ENCODE data around the gene NCBP1. TPM values are rescaled to one million over a fixed set of nuclear protein-coding genes. Genes with fewer than 3 reads are reported as not detected.
"Not testable (repeated sequence)": the region's sequence is repeated elsewhere in the genome, so short reads cannot be mapped to it uniquely, and the experiment has no call there.

Gene NCBP1, protein sequence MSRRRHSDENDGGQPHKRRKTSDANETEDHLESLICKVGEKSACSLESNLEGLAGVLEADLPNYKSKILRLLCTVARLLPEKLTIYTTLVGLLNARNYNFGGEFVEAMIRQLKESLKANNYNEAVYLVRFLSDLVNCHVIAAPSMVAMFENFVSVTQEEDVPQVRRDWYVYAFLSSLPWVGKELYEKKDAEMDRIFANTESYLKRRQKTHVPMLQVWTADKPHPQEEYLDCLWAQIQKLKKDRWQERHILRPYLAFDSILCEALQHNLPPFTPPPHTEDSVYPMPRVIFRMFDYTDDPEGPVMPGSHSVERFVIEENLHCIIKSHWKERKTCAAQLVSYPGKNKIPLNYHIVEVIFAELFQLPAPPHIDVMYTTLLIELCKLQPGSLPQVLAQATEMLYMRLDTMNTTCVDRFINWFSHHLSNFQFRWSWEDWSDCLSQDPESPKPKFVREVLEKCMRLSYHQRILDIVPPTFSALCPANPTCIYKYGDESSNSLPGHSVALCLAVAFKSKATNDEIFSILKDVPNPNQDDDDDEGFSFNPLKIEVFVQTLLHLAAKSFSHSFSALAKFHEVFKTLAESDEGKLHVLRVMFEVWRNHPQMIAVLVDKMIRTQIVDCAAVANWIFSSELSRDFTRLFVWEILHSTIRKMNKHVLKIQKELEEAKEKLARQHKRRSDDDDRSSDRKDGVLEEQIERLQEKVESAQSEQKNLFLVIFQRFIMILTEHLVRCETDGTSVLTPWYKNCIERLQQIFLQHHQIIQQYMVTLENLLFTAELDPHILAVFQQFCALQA
- total RNA-seq (2014; rRNA removed) = 54.1 and 64.8 TPM in 2 replicates
- polyA plus RNA-seq (2012) = 21.5 TPM

DNA sequence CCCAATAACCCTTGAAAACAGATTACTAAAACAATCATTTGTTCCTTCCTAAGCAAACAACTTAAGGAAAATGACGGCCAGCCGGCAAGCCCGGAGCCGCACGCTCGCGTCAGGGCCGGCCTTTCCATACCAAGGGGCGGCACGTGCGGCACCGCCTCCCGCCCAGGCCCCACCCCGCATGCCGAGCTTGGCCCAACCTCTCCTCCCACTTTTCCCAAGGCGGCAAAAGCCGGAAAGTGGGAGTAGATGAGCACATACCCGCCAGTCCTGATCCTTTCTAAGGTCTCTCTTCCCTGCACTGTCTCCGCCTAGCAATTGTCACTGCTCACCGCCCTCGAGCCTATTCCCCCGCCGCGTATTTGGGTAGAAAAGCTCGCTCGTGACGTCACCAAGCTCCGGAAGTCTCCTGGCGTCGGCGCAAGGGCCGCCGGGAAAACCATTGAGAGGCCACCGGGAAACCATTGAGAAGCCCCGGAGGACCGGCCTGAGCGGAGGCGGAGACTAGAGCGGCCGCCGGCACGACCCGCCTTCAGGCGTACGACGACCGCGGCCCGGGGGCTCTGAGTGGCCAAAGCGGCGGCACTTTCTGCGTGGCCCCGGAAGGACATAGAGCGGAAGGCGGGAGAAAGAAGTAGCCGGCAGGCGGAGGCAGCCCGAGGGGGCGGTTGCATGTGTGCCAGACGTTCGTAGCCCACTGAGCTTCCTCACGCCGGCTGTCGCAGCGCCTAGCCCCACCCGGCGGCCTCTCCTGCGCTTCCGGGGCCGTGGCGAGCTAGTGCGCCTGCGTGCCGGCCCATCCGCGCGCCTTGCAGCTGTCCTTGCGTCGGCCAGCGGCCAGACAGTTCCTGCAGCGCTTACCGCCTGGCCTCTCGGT, at the start of gene NCBP1, which contains the start of gene TSTD2:
TSS of gene NCBP1 (plus strand) at position 837 of the 874 bp plus-strand sequence. CDS start 61 bp downstream, outside the sequence.
TSS of gene TSTD2 (minus strand) at position 384 of the 874 bp plus-strand sequence. CDS start 5,806 bp downstream, outside the sequence.
- peak; percentile 97 for DNase-seq (ENCODE audit: low read depth)

DNA sequence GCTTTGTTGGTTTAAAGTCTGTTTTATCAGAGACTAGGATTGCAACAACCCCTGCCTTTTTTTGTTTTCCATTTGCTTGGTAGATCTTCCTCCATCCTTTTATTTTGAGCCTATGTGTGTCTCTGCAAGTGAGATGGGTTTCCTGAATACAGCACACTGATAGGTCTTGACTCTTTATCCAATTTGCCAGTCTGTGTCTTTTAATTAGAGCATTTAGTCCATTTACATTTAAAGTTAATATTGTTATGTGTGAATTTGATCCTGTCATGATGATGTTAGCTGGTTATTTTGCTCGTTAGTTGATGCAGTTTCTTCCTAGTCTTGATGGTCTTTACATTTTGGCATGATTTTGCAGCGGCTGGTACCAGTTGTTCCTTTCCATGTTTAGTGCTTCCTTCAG, 48.8 kb upstream of the NCBP1 start:
- not testable (repeated sequence) for DNase-seq (ENCODE audit: low read depth)

DNA sequence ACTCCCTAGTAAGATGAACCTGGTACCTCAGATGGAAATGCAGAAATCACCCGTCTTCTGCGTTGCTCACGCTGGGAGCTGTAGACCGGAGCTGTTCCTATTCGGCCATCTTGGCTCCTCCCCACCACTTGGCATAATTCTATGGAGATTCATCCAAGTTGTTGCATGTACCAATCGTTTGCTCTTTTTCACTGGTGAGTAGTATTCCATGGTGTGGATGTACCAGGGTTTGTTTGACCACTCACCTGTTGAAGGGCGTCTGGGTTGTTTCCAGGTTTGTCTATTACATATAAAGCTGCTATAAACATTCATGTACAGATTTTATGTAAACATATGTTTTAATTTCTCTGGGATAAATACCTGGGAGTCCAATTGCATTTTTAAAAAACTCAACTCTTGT, 46.7 kb upstream of the NCBP1 start:
- DNase-seq (ENCODE audit: low read depth) = not testable (repeated sequence)

DNA sequence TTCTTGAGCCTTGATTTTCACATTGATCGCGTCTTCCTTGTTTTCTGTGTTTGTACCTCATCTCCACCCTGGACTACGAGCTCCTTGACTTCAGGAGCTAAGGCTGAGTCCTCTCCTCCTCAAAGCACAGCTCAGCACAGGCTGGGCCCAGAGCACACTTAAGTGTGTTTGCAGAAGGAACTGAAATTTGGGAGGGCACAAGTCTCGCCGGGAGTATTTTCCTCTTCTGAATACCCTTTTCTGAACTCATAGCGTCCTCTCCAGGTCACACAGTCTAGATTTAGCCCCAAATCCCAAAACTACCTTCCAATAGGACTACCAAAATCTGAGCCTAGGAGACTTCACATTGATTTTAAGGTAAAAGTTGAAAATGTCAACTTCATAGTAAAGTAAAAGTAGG, 42.1 kb upstream of the NCBP1 start:
- DNase-seq (ENCODE audit: low read depth) = no peak

DNA sequence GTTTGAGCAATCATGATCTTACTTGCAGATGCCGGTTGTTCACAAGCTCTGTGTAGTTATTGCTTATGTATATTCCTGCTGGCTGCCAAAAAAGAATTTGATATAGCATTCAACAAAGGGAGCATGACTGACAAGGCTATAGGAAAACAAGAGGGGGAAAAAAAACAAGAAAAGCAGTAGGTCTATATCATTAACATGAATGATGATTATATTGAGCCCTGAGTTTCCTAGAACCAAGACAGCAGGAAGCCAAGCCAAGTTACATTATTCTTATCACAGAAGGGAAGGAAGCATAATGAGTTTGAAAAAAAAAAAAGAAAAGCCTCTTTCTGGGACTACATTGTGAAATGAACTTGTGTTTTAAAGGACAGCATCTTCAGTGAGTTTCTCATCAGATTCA, 41.5 kb upstream of the NCBP1 start:
- DNase-seq (ENCODE audit: low read depth) = no peak

DNA sequence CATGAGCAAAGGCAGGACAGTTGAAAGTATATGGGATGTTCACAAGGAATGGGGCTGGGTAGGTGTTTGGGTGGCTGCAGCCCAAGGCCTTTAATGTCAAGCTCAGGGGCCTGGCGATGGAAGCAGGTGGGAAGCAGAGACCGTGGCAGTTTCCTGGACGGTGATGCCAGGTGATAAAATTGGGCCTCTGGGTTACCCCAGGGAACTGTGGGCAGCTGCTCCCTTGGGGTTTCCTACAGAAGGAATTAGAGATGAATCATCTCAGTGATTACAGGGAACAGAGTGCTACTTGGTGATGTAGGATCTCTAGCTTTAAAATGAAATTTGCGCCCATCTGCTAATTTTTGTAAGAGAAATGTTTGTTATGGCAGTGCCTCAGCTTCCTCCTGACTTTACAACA, 39.7 kb upstream of the NCBP1 start:
- DNase-seq (ENCODE audit: low read depth) = peak; percentile 26

DNA sequence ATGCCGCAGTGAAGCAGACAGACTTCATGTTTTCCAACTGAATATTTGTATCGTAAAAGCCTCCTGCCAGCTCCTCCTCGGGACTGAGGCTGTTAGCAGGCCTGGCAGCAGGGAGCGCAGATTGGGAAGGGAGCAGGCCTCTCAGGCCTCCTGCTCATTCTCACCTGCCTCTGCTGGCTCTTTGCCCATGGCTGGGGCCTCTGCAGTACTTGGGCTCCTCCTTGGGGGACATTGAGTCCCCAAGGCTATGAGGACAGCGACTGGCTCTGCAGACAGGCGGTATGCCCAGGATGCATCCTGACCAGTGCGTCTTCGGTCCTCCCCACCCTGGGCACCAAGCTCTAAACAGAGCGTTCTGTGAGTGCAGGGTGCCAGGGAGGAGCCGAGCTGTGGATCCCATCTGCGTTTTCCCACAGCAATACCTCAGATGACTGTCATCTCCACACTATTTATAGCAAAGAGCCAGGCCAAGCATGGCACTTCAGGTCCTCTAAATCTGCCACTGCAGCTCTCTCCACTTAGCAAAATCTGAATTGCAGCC, 39.2 kb upstream of the NCBP1 start:
- DNase-seq (ENCODE audit: low read depth) = no peak

DNA sequence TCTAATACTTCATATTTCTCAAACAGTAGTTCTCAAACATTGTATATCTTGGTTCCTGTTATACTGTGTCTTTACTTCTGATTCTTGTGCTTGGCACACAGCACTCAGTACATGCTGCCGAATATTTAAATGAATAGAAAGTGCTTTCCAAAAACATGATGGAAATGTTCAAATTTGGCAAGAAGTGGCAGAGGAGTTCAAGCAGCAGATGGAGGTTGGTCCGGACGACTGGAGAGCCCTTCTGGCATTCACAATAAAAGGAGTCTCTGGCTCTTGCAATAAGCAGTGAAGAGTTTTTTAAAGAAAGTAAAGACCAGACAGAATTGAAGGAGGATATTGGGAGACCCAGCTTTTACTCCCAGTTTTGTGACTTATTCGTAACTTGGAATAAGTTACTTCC, 36.7 kb upstream of the NCBP1 start:
- no peak for DNase-seq (ENCODE audit: low read depth)

DNA sequence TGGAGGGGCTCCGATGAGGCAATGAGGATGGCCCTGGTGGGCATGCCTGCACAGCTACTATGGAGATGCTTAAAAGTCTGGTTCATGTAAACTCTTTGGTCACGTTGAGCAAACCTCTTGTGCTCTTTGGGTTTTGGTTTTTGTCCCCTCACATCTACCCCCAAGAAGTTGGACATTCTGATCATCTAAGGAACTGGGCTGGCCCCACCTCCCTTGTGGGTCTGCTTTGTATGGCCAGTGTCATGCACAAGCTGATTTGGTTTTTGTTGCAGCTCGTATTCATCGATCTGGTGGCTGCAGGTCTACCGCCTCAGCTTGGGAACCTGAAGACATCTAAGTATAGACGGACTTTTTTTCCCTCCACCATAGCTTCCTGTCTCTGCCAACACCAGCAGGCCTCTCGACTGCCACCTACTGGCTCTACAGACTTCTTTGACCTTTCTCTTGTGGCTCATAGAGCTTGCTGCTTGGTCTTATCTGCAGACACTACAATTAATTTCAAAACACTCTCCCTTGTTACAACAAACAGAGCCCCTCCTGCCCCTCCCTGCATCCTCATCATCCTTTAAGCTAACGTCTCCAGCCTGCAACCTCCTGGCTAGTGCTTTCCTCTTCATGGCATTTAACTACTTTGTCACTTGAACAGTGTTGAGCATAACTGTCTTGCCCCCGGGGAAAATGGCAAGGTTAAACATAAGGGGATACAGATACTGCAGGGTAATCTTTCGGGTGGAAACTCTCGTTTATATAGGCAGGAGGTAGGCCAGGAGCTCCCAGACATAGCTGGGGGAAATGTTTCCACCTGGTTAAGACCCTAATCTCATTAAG, 34.9 kb upstream of the NCBP1 start:
- DNase-seq (ENCODE audit: low read depth) = peak; percentile 70

DNA sequence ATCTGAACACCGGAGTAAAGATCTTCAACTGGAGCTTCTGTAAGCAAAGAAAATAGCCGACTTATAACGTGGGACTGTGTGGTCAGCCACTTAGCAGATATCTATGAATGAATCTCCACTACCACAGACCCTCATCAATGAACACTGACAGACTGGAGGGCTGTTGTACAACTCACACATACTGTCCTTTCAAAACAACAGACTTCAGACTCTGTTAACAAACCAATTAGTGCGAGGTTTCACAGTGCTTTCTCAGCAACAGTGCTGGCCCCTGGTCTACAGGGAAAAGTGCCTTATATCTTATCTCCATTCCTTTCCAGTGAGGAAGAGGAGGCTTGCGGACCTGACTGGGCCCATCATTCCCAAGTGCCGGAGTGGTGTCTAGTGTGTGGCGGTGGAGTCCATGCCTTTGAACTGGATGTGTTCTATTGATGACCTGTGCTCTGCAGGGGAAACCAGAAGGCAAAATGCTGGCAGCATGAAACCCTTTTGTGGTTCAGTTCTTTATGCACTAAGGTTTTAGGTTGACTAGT, 34.2 kb upstream of the NCBP1 start:
- DNase-seq (ENCODE audit: low read depth) = no peak

DNA sequence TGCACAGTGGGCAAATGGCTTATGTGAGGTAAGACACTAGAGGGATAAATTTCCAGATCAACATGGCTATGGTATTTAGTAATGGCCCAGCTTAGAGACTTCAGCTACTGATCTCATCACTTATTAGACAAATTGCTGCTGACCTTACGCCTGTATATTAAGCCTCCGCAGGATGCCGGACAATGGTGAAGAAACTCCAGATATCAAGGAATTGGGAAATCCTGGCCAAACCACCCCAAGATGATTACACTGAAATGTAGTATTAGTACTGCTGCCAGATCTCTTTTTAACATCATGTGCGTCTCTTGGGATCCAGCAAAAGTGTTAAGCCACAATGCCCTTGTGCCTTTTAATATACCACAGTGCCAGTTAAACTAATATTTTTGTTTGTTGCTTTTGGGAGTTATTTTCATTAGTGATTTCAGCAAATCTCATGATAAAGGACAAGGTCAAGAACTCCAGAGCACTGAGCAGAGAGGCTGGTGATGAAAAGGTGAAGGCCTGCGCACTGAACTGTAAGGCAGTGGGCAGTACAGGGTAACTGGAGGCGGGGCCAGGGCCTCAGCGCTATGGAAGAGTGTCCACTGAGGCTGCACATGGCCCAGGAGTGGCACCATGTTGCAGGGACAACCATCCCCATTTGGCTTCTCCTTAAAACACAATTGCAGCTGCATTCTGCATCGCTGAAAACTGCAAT, 32.9 kb upstream of the NCBP1 start:
- DNase-seq (ENCODE audit: low read depth) = no peak

DNA sequence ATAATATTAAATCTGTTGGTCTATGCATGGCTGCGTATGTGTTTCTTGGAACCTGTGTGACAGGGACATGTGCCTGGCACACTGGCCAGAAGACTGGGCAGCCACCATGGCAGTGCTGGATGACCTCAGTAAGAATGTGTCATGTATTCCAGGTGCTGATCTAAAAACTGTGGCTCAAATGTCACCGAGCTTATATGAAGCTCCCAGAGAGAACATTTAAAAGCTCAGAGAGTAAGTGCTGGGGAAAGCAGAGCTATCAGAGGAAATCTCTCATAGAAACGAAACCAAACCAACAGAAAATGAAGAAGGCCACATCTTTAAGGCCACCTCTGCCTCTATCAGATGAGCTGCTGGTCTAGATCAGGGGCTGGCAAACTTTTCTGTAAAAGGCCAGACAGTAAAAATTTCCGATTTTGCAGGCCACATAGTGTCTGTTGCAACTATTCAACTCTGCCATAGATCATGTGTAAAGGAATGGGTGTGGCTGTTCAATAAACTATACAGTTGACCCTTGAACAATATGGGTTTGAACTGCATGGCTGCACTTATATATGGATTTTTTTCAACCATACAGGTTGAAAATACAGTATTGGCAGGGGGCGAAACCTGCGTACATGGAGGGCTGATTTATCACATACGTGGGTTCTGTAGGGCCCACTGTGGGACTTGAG, 32.3 kb upstream of the NCBP1 start:
- DNase-seq (ENCODE audit: low read depth) = no peak

DNA sequence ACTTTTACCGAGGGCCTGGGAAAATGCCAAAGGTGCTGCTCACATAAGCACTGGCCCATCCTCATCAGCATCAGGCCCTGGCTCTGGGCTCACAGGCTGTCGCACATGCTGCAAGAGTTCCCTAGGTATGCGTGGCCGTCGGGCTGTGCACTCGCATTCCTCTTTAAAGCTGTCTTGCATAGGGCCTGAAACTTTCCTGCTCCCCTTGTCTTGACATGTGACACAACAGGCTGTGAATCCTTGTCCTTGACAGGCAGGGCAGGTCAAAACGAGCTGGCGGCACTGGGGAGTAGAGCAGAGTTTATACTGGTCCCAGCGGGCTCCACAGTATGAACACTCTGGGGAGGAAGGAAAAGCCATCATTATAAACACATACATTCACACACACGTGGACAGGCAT, 31.2 kb upstream of the NCBP1 start:
- DNase-seq (ENCODE audit: low read depth) = no peak

DNA sequence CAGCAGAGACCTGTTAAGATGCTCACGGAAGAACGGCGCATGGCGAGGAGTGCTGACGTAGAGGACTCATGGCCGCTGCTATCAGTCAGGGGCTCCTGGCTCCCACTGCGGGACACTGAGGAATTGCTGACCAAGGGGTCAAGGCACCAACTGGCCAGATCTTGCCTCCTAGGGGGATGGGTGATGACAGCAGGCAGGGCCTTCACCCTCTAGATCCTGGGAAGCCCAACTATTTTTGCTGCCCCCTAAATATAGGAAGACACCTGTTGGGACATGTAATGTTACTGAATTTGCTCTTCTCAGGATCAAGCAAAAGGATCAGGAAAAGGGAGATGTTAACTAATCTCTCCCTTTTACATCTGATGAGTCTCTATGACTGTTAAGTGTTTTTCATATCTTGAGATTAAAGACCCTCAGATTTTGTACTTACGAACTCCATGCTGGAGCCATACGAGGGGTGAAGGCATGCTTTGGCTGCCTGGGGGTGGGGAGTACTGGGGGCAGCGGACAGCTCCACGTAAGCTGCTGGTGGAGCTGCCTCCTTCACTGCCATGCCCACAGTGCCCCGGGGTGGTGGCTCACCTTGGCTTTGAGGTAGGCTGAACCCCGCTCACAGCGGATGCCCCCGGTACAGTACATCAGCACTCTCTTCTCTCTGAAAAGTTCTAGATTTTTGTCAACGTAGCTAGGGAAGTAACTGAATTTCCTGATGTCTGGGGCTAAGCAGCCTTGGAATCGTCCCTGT, 28.5 kb upstream of the NCBP1 start:
- no peak for DNase-seq (ENCODE audit: low read depth)

DNA sequence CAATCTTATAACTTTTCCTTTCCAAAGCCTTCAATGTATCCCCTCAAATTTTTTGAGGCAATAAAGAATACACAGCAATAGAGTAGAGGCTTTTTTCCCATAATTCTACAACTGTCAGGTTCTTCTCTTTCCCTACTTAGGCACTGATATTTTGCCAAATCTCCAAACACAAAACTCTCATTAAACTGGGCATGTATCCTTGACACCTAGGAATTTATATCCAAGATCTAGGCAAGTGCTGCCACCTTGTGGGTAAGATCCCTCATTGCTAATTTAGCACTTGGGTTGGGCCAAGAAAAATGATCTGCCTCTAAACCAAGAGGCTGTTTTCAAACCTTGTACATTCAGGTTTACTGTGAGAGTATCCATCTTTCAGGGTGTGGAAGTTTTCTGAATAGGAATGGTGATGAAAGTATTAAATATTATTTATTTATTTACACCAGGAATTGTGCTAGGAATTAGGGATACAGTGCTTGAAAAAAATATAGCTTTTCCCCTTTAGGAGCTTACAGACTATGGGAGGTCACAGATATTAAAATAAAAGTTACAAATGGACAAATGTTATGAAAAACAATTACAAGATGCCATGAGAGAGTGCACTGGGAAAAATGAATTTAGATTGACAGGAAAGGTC, 18.1 kb upstream of the NCBP1 start:
- peak; percentile 53 for DNase-seq (ENCODE audit: low read depth)

DNA sequence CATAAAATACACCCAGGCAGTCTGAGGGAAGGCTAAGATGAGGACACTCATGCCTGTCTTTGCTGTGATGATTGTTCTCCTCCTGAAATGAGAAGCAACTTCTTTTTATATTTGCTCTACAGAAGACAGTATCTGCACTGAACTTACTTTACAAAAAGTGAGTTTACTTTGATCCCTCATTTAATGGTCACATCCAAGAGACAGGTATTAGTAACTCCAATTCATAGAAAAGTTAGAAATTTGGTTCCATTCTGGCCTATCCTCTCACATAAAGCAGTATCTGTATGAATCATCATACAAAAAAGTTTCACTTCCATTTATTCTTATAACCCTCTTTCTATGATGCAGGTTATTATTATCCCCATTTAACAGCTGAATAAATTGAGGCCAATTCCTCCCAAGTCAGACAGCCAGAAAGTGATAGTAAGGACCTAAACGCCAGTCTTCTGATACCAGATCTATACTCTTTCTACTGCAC, 15.6 kb upstream of the NCBP1 start:
- DNase-seq (ENCODE audit: low read depth) = no peak

DNA sequence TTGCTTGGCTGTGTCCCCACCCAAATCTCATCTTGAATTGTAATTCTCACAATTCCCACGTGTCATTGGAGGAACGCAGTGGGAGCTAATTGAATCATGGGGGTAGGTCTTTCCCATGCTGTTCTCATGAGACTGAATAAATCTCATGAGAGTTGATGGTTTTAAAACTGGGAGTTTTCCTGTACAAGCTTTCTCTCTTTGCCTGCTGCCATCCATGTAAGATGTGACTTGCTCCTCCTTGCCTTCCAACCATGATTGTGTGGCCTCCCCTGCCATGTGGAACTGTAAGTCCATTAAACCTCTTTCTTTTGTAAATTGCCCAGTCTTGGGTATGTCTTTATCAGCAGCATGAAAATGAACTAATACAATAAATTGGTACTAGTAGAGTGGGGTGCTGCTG, 13.6 kb upstream of the NCBP1 start:
- DNase-seq (ENCODE audit: low read depth) = not testable (repeated sequence)

DNA sequence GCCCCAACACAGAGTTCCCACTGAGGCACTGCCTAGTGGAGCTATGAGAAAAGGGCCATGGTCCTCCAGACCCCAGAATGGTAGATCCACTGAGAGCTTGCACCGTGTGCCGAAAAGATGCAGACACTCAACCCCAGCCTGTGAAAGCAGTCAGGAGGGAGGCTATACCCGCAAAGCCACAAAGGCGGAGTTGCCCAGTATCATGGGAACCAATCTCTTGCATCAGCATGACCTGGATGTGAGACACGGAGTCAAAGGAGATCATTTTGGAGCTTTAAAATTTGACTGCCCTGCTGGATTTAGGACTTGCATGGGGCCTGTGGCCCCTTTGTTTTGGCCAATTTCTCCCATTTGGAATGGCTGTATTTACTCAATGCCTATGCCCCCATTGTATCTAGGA, 11.1 kb upstream of the NCBP1 start:
- not testable (repeated sequence) for DNase-seq (ENCODE audit: low read depth)

Data from LHCN-M2 (cell line).